B cell (primary cell): ENCODE results near the gene KDM4E. TPM values are rescaled to one million over a fixed set of nuclear protein-coding genes. Genes with fewer than 3 reads are reported as not detected.

Experiments
- ATAC-seq: fragments of 200-7000 bp; cut with Tn5 transposase; one replicate; pipeline ENCODE4 v1.10.0; 2021; ENCODE audit warnings: low read depth, mild to moderate bottlenecking, moderate number of reproducible peaks, moderate library complexity
- CTCF ChIA-PET: fragments of 350-600 bp; sonication (Branson Sonifier 250); formaldehyde crosslinking; loops from one replicate; lab custom pipeline; 2021; ENCODE audit warnings: antibody characterized with exemption, inconsistent platforms; lab: Charles Lee
- POLR2A ChIA-PET: fragments of 350-600 bp; sonication (Branson Sonifier 250); formaldehyde crosslinking; loops from one replicate; lab custom pipeline; 2021; ENCODE audit warnings: antibody characterized with exemption; lab: Charles Lee
- DNase-seq: peaks from one replicate; pipeline ENCODE4 v3.0.0; 2013
- H2AFZ ChIP-seq: 2 replicates; pipeline ENCODE4 v1.6.1; 2012; ENCODE audit warnings: mild to moderate bottlenecking, low read depth, low read length; ENCODE audit not compliant: insufficient read depth, poor library complexity, severe bottlenecking
- H3K27ac ChIP-seq, 2 donors: 1 replicate in 1 of 2; 2 replicates in 1 of 2; pipeline ENCODE4 v1.5.1; 2012 to 2013; ENCODE audit warnings: low read length in 2 of 2, mild to moderate bottlenecking in 2 of 2, moderate library complexity in 1 of 2
- H3K27me3 ChIP-seq, 4 experiments: fragments of 200-600 bp in 1 of 4; sonication (generic) in 1 of 4; replicated peaks in 1 of 4; 1 replicate in 2 of 4; 2 replicates in 2 of 4; pipeline versions ENCODE4 v1.6.1 to v1.7.0; 2013 to 2016; ENCODE audit warnings: low read length in 3 of 4, mild to moderate bottlenecking in 2 of 4, mixed read lengths in 1 of 4, moderate library complexity in 1 of 4; ENCODE audit not compliant: insufficient read depth in 4 of 4, control insufficient read depth in 3 of 4; ENCODE audit errors: control extremely low read depth in 1 of 4
- H3K36me3 ChIP-seq, 2 experiments: replicated peaks in 1 of 2; 1 replicate in 1 of 2; 2 replicates in 1 of 2; pipeline versions ENCODE4 v1.6.1 to v1.7.1; 2013; ENCODE audit warnings: low read length in 1 of 2; ENCODE audit not compliant: insufficient read depth in 2 of 2, control insufficient read depth in 1 of 2; ENCODE audit errors: control extremely low read depth in 1 of 2, extremely low read depth in 1 of 2
- H3K4me1 ChIP-seq, 2 donors: fragments of 200-600 bp in 1 of 2; sonication (generic) in 1 of 2; 1 replicate in 1 of 2; 2 replicates in 1 of 2; pipeline versions ENCODE4 v1.5.1 to v1.6.1; 2013 to 2017; ENCODE audit warnings: low read length in 2 of 2; ENCODE audit not compliant: control insufficient read depth in 2 of 2, insufficient read depth in 2 of 2
- H3K4me2 ChIP-seq: replicated peaks from 2 replicates; pipeline ENCODE3; 2012; ENCODE audit warnings: mild to moderate bottlenecking, low read depth, low read length; ENCODE audit not compliant: poor library complexity, severe bottlenecking
- H3K4me3 ChIP-seq, 5 experiments: fragments of 200-600 bp in 1 of 5; sonication (generic) in 1 of 5; 1 replicate in 3 of 5; 2 replicates in 2 of 5; pipeline versions ENCODE4 v1.5.1 to v1.7.0; 2011 to 2016; ENCODE audit warnings: low read length in 4 of 5, mild to moderate bottlenecking in 4 of 5, low read depth in 2 of 5, control low read depth in 1 of 5, moderate library complexity in 1 of 5; ENCODE audit not compliant: insufficient read depth in 1 of 5; ENCODE audit errors: control extremely low read depth in 1 of 5, extremely low read depth in 1 of 5
- H3K79me2 ChIP-seq: fragments of 200-600 bp; sonication (generic); one replicate; pipeline ENCODE4 v1.6.0; 2016; ENCODE audit warnings: low read length; ENCODE audit not compliant: control insufficient read depth, insufficient read depth
- H3K9ac ChIP-seq: fragments of 200-600 bp; sonication (generic); 2 replicates; pipeline ENCODE4 v1.6.1; 2017; ENCODE audit warnings: mild to moderate bottlenecking, low read length, moderate library complexity
- H3K9me3 ChIP-seq, 3 donors: one replicate each; pipeline versions ENCODE4 v1.6.1 to v1.7.1; 2013; ENCODE audit warnings: low read length in 2 of 3; ENCODE audit not compliant: control insufficient read depth in 2 of 3, insufficient read depth in 1 of 3; ENCODE audit errors: control extremely low read depth in 1 of 3
- H4K20me1 ChIP-seq: 2 replicates; pipeline ENCODE4 v1.6.0; 2012; ENCODE audit warnings: mild to moderate bottlenecking, low read length; ENCODE audit not compliant: insufficient read depth, control insufficient read depth, poor library complexity, severe bottlenecking
- H3K27ac Mint-ChIP-seq: one replicate; pipeline ENCODE4 v1.8.0; 2021; ENCODE audit warnings: mixed read lengths
- H3K27me3 Mint-ChIP-seq: one replicate; pipeline ENCODE4 v1.8.0; 2021; ENCODE audit warnings: mixed read lengths
- H3K4me1 Mint-ChIP-seq: one replicate; pipeline ENCODE4 v1.8.0; 2021; ENCODE audit warnings: mixed read lengths
- H3K4me3 Mint-ChIP-seq: one replicate; pipeline ENCODE4 v1.8.0; 2021; ENCODE audit warnings: mixed read lengths
- H3K9me3 Mint-ChIP-seq: one replicate; pipeline ENCODE4 v1.8.0; 2022; ENCODE audit warnings: mixed read lengths; ENCODE audit not compliant: insufficient read depth
- EZH2 ChIP-seq: IDR thresholded peaks from 2 replicates; pipeline ENCODE4 v1.6.1; 2012; ENCODE audit warnings: borderline replicate concordance, low read depth, mild to moderate bottlenecking, moderate library complexity, low read length; ENCODE audit not compliant: insufficient read depth, poor library complexity, severe bottlenecking
- WGBS: methylation state at CpG from one replicate; pipeline ENCODE4 v1.1.5; 2013; ENCODE audit warnings: missing lambda C conversion rate; ENCODE audit not compliant: insufficient coverage; 5-methylcytosine and 5-hydroxymethylcytosine counted together
- intact Hi-C: fragments of 100-400 bp; cut with micrococcal nuclease; formaldehyde crosslinking; loops from one replicate; pipeline ENCODE4 v1.10.0; 2022
- polyA plus RNA-seq: library from polyadenylated mRNA; depleted of rRNA; stranded (reverse); fragments of >200 nt; gene quantifications from 2 replicates; pipeline ENCODE4 v1.2.3, GENCODE V29; 2012
- total RNA-seq, 2 donors: library from RNA; stranded (reverse); fragments of 120-200 nt in 1 of 2; gene quantifications; 1 replicate in 1 of 2; 2 replicates in 1 of 2; pipeline versions ENCODE4 v1.2.3 to v1.2.4, GENCODE V29; 2013 to 2022
- TF ChIP-seq, protein P1 (sequence below): fragments of 200-600 bp; IDR thresholded peaks from one replicate; pipeline ENCODE4 v1.8.0; 2022; ENCODE audit warnings: antibody characterized with exemption, mild to moderate bottlenecking

The KDM4E gene
- total and polyA plus RNA-seq, 2 donors (not counting 1 experiment from before 2014, with no cell fraction given) = not detected

DNA sequence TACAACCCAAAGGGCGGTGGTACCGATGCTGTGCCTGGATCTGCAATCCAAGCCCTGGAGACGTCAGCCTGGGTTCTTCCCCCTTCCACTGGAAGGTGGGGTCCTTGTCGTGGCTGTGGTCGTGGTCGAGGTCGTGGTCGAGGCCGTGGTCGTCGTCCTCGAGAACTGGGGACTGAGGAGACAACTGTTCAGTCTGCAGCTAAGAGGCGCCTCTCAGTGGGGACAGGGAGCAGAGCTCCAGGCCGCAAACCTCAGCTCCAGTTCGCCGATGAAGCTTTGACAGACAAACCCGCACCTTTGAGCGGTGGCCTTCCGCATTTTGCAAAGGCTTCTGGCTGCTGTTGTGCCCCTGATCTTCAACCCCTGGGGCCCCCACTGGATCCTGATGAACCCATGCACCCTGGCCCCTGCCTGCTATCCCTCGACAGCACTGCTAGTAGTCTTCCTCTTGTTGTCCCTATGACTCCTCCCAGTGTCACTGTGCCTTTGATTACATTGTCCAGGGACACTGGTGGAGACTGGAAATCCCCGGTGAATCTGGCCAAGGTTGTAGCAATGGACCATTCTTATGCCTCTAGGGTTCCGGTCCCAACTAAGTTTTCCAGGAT lies 25.6 kb downstream of the KDM4E start:
- Mint-ChIP-seq H3K9me3 (no peaks in the 10 kb centered on the region), H3K4me3 (no peak overlapping the region), H3K4me1 (peaks cover 13% of the 10 kb centered on the region), H3K27me3 (peaks cover 30% of the 10 kb centered on the region), H3K27ac (no peak overlapping the region)
- H3K4me3 ChIP-seq = no peak overlapping the region
- H3K79me2 ChIP-seq = no peaks in the 10 kb centered on the region
- POLR2A ChIA-PET = no interaction called here
- H2AFZ ChIP-seq = no peak overlapping the region
- no peak overlapping the region for H3K9ac ChIP-seq
- WGBS = 84% methylated on average over 22 of the region's 22 CpGs
- no peaks in the 10 kb centered on the region for H4K20me1 ChIP-seq
- H3K36me3 ChIP-seq = no peaks in the 10 kb centered on the region
- H3K4me1 ChIP-seq = peaks cover 3 to 7% of the 10 kb centered on the region in 2 donors
- H3K27ac ChIP-seq = no peak overlapping the region
- CTCF ChIA-PET = no interaction called here
- peaks cover 0 to 10% (median 1%) of the 10 kb centered on the region in 4 experiments for H3K27me3 ChIP-seq
- H3K9me3 ChIP-seq = no peaks in the 10 kb centered on the region
- intact Hi-C loops = no loop called here
- no peak for DNase-seq
- ATAC-seq = no peak
- H3K4me2 ChIP-seq = no peak overlapping the region
- TF ChIP-seq, protein P1, sequence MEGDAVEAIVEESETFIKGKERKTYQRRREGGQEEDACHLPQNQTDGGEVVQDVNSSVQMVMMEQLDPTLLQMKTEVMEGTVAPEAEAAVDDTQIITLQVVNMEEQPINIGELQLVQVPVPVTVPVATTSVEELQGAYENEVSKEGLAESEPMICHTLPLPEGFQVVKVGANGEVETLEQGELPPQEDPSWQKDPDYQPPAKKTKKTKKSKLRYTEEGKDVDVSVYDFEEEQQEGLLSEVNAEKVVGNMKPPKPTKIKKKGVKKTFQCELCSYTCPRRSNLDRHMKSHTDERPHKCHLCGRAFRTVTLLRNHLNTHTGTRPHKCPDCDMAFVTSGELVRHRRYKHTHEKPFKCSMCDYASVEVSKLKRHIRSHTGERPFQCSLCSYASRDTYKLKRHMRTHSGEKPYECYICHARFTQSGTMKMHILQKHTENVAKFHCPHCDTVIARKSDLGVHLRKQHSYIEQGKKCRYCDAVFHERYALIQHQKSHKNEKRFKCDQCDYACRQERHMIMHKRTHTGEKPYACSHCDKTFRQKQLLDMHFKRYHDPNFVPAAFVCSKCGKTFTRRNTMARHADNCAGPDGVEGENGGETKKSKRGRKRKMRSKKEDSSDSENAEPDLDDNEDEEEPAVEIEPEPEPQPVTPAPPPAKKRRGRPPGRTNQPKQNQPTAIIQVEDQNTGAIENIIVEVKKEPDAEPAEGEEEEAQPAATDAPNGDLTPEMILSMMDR = no peak
- TF ChIP-seq EZH2 = no peak

- no peak for DNase-seq
- Histone ChIP-seq H3K9me3 (no peaks in the 10 kb centered on the region), H3K9ac (no peak overlapping the region), H2AFZ (no peak overlapping the region), H3K27ac (no peak overlapping the region), H3K4me1 (peaks cover 3 to 7% of the 10 kb centered on the region in 2 donors), H3K79me2 (no peaks in the 10 kb centered on the region), H3K36me3 (no peaks in the 10 kb centered on the region), H3K4me2 (no peak overlapping the region), H4K20me1 (no peaks in the 10 kb centered on the region), H3K4me3 (no peak overlapping the region), H3K27me3 (peaks cover 0 to 3% (median 1%) of the 10 kb centered on the region in 4 experiments)
- ChIA-PET POLR2A (no interaction called here), CTCF (no interaction called here)
- no peaks in the 10 kb centered on the region for H3K9me3 Mint-ChIP-seq
- no peak for TF ChIP-seq EZH2
- TF ChIP-seq, protein P1 = no peak
- ATAC-seq = no peak
- H3K4me1 Mint-ChIP-seq = peaks cover 13% of the 10 kb centered on the region
- H3K4me3 Mint-ChIP-seq = no peak overlapping the region
- H3K27me3 Mint-ChIP-seq = peaks cover 6% of the 10 kb centered on the region
- intact Hi-C loops = no loop called here
- whole genome bisulfite sequencing = 90% methylated on average over 1 of the region's 2 CpGs
- no peak overlapping the region for H3K27ac Mint-ChIP-seq
Observed at GRCh38 chr11:95054356-95054755, 29.3 kb downstream of the KDM4E start.
